ENCODE data around the gene SPCS2.
A peak's percentile ranks its signal among the peaks of the same experiment; 100 is the strongest.
"Not testable (repeated sequence)": the region's sequence is repeated elsewhere in the genome, so short reads cannot be mapped to it uniquely, and the experiment has no call there.

SPCS2 gene

DNA sequence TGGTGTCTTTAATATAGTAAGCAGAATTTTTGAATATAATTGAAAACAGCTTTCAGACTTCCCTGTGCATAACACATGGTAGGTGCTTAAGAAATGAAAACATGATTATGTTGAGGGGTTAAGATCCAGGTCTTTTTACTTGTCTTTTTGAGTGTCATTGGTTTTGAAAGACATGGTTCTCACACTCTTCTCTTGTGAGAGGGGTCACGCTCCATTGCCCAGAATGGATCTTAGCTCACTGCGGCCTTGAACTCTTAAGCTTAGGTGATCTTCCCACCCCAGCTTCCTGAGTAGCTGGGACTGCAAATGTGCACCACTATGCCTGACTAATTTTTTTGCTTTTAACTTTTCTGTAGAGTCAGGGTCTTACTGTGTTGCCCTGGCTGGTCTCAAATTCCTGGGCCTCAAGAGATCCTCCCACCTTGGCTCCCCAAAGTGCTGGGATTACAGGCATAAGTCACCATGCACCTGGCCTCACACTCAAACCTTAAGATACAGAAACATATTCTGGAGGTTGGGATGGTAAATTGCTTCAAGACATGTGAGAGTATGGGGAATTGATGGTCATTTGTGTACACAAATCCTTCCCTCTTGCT lies 1.4 kb downstream of the SPCS2 start:
- DNase-seq, result no peak

GRCh38 chr11:74951226-74951625 lies 2.2 kb downstream of the SPCS2 start:
- DNase-seq, result no peak

GRCh38 chr11:74952752-74953151 lies 3.7 kb downstream of the SPCS2 start:
- DNase-seq, result no peak

DNA sequence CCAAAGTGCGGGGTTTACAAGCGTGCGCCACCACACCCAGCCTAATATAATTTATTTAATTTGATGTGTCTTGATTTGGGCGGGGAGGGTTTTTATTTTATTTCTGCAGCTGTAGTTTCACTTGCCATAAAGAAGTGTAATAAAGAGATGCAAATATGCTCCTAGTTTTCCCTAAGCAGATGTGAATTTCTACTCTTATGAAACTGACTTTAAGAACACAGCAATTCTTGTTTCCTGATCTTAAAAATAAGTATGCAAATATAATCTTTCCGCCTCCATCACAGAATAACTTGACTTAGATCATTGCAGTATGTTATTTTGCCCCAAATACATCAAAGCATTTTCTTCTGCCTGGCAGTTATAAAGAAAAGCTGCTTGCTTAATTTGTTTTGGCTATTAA lies 4.4 kb downstream of the SPCS2 start:
- no peak for DNase-seq

- DNase-seq, result no peak
These were observed 5.1 kb downstream of the SPCS2 start for GRCh38 chr11:74954199-74954598.

DNA sequence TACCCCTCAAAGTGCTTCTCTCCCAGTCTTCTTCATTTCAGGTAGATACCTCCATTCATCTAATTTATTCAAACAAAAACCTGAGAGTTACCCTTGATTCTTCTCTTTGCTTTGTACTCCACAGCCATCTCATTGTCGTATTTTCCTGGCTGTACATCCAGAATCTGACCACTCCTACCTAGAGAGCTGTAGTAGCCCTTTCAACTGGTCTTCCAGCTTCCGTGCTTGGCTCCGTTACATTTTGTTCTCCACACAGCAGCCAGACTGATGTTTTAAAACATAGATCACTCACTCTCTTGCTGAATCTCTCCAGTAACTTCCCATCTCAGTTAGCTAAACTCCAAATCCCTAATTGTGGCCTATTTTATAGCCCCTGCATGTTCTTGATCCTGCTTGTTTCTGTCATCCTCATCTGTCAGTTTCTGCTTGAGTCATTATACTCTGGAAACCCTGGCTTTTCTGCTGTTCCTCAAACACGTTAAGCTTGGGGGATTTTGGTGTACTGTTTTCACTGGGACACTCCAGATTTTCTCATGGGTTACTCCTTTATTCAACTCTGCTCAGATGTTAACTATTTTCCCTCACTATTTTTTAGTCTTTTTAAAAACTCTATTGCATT lies 7.4 kb downstream of the SPCS2 start:
- no peak for DNase-seq

GRCh38 chr11:74957937-74958629 lies 9.0 kb downstream of the SPCS2 start:
- no peak for DNase-seq

DNA sequence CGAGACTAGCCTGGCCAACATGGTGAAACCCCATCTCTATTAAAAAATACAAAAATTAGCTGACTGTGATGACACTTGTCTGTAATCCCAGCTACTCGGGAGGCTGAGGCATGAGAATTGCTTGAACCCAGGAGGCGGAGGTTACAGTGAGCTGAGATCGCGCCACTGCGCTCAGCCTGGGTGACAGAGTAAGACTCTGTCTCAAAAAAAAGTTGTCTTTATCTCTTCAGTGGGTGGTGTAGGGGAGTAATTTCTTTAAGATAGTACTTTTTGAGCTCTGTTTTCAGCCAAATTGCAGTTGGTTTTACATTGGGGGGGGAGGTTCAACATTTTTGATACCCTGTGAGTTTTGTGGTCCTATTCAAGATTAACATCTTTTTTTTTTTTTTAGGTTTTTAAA lies 11.1 kb downstream of the SPCS2 start:
- DNase-seq, result not testable (repeated sequence)

DNA sequence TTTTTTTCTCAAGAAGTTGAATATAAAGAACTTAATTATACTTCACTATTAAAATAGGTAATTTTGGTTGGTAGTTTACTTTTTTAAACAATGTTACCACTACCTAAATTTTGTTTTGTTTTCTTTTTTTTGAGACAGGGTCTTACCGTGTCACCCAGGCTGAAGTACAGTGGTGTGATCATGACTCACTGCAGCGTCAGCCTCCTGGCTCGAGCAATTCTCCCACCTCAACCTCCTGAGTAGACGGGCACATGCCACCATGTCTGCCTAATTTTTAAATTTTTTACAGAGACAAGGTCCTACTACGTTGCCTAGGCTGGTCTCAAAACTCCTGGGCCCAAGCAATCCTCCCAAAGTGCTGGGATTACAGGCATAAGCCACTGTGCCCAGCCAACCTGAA lies 17.6 kb downstream of the SPCS2 start:
- no peak for DNase-seq

- no peak for DNase-seq
These were observed 21.9 kb downstream of the SPCS2 start for GRCh38 chr11:74970852-74971395.

GRCh38 chr11:74971424-74971823 lies 22.4 kb downstream of the SPCS2 start:
- no peak for DNase-seq

DNA sequence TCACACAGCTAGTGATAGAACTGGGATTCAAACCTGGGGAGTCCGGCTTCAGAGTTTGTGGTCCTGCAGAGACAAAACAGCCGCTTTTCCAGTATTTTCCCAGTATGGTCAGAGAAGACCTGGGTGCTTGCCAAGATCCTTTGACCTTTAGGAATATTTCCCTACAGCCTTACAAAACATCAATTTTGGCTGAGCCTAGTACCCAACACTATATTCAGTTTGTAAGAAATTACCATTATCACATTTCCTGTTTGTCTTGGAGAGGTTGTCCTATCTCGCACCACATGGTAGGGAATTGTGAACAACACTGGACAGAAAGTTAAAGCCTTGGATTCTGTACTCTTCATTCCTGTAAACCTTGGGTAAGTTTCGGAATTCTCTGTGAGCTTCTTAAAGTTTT lies 29.0 kb downstream of the SPCS2 start:
- DNase-seq, result no peak

DNA sequence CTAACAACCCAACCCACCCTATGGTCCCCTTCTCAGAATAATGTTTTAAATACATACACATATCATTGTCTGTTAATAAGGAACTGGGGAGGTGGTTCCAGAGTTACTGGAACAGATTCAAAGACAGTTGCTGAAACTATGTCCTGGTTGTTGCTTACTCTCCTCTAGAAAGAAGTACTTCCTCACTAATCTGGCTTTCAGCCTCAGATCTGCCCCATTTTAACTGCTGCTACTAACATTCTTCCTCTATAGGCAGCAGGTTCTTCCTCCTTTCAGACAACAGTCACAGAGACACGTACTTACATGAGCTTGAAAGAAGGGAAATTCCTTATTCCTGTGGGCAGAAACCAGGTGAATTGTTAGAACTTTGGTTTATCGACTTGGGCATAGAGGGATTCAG lies 31.6 kb downstream of the SPCS2 start:
- no peak for DNase-seq

GRCh38 chr11:74981888-74982287 lies 32.8 kb downstream of the SPCS2 start:
- no peak for DNase-seq

DNA sequence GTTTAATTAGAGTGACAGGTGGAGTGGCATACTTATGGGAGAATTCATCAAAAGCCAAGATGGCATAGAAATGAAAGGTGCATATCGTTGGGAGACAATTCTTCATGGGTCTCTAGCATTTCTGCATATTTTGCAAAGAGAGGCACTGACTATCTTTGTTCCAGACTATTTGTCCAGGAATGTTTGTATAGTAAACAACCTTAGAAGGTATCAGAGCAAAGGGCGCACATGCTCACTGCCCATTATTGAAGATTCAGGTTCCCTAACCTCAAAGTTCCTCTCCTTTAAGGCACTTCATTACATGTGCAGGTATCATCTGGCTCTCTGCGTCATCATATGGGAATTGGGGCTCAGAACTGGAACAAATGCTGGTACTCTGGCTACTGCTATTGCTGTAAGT lies 35.0 kb downstream of the SPCS2 start:
- DNase-seq, result no peak

DNA sequence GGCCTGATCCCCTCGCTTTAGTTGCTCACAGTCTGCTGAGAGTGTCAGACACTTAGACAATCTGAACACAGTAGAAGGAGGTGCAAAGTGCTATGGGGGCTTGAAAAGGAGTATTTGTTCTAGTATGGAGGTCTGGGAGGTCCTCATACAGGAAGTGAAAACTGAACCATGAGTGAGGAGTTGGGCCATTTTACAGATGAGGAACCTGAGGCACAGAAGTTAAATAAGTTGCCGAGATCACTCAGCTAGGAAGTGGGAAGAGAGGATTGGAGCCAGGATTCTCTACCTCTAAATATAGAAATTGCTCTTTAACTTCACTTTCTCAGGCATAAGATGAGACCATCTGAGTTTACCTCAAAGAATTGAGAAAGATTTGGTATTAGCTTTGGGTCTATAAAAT lies 35.7 kb downstream of the SPCS2 start:
- DNase-seq, result no peak

DNA sequence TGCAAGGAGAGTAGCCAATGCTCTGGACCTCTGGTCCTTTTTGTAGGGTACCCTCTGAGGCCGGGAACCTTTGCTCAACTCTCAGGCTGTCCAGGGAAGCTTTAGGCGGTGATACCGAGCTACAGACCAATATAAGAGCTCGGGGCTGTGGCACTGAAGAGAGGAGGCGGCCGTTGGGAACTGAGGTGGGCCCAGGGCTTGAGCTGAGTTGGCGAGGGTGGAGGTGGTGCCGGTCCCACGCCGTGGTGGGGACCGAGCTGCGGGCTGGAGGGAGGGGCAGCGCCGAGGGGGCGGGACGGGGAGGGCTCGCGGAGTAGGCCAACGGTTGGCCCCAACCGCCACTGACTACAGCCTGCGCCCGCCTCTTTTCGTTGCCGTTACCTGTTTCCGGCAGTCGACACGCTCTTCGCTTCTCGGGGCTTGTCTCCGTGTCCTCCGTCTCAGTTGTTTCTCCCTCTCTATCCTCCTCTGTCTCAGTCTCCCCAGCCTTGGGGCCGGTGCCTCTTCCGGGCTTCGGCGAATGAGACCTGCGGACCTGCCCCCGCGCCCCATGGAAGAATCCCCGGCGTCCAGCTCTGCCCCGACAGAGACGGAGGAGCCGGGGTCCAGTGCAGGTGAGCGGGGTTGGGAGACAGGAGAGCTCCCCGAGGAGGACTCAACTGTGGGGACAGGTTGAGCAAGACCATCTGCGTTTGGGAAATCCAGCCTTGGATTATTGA lies 39.6 kb downstream of the SPCS2 start, which contains the start of gene NEU3:
Gene NEU3 (plus strand): TSS at position 393 of the 719 bp plus-strand sequence. CDS start 128 bp downstream, at position 521.
- DNase-seq, result peak; percentile 77

DNA sequence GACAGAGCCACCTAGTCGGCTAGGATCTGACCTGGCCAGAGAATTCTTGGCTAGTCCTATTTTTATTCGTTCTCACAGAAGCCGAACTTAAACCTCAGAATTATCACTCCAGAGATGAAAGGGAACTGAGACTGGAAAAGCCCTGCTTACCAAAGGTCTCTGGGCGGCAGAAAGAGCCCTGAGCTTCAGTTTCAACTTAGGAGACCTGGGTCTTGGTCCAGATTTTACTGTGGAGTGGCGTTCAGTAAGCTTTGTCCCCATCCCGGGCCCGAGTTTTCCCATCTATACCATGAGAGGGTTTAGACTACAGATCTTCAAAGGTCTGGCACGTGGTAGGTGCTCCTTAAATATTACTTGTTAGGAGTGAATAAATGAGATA lies 40.2 kb downstream of the SPCS2 start:
- no peak for DNase-seq

GRCh38 chr11:74990150-74990549 lies 41.1 kb downstream of the SPCS2 start:
- not testable (repeated sequence) for DNase-seq

DNA sequence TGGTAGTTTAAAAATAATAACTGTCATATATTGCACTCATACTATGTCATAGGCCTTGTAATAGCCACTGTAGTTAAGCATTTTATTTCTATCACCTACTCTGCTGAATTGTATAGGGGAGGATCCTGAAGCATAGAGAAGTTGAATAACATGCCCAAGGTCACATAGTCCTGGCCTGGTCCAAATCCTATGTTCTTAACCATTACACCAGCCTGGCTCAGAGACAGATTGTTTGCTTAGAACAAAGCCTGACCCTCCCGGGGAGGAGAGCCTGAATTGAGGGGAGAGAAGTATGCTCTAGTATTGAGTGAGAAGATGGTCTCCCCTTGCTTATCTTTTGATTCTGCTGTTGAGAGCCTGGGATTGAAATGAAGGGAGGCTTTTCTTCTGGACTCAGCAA lies 41.9 kb downstream of the SPCS2 start:
- no peak for DNase-seq

- DNase-seq, result no peak
These were observed 43.8 kb downstream of the SPCS2 start for GRCh38 chr11:74992852-74993251.

DNA sequence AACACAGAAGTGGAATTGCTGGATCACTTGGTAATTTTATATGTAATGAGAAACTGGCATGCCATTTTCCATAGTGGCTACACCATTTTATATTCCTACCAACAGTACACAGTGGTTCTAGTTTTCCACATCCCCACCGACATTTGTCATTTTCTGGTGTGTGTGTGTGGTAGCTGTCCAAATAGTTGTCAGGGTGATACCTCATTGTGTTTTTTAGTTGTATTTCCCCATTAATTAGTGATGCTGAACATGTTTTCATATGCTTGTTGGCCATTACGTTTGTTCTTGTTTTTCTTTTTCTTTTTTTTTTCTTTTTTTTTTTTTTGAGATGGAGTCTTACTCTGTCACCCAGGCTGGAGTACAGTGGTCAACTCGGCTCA lies 51.9 kb downstream of the SPCS2 start:
- DNase-seq, result no peak

GRCh38 chr11:75001686-75002085 lies 52.6 kb downstream of the SPCS2 start:
- no peak for DNase-seq

DNA sequence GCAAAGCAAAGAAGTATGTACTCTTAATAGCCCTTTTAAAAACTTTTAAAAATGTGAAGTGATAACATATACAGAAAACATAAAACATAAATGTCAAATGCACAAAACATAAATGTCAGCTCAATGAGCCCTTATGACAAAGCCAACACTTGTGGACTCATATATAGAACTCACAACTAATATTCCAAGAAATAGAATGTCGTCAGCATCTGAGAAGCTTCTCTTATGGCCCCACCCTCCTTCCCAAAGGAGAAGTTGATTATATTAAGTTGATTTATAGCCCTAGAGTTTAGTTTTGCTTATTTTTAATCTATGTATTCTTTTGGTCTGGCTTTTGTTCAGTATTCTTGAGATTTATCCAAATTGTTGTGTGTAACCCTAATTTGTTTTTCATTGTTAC lies 53.5 kb downstream of the SPCS2 start:
- no peak for DNase-seq

Measured in NCI-H1436 (cell line).